Sigmoid colon (tissue), 4 donors: ENCODE results near the gene TRAPPC5.

ENCODE experiments used
- CTCF ChIP-seq, 4 experiments: fragments of 450-650 bp in 3 of 4; fragments of 200-600 bp in 1 of 4; IDR thresholded peaks; one replicate each; pipeline ENCODE4 v1.5.1; 2016 to 2019; ENCODE audit warnings: antibody characterized with exemption in 4 of 4, mild to moderate bottlenecking in 3 of 4, moderate library complexity in 2 of 4
- POLR2A ChIP-seq, 2 donors: fragments of 450-650 bp; IDR thresholded peaks; one replicate each; pipeline ENCODE4 v1.6.1; 2016; ENCODE audit warnings: antibody characterized with exemption in 2 of 2, mild to moderate bottlenecking in 2 of 2, moderate library complexity in 2 of 2
- POLR2AphosphoS5 ChIP-seq, 4 donors: sonication (generic); formaldehyde crosslinking; IDR thresholded peaks; one replicate each; pipeline ENCODE4 v1.6.1; 2017; ENCODE audit warnings: antibody characterized with exemption in 4 of 4

- TF ChIP-seq CTCF (IDR thresholded peaks at IDR 0.05) (no peak), POLR2A (IDR thresholded peaks at IDR 0.05) (no peak), POLR2AphosphoS5 (IDR thresholded peaks at IDR 0.05) (no peak)
Observed at GRCh38 chr19:7662657-7663056, 18.0 kb upstream of the TRAPPC5 start.
